NCI-H345 treated with DMSO at 0.1 percent for 48 hours (cell line): ENCODE measurements around the gene CACNG3.

ENCODE experiments used
- DNase-seq: peaks from one replicate; lab custom pipeline; 2025; ENCODE audit not compliant: unreplicated experiment; lab: John Stamatoyannopoulos, UW

CACNG3 gene

GRCh38 chr16:24382762-24383407 lies 126.8 kb downstream of the CACNG3 start:
- DNase-seq: no peak

GRCh38 chr16:24394341-24394740 lies 138.2 kb downstream of the CACNG3 start:
- no peak for DNase-seq

GRCh38 chr16:24396350-24397271 lies 140.5 kb downstream of the CACNG3 start:
- no peak for DNase-seq

GRCh38 chr16:24409045-24409444 lies 152.9 kb downstream of the CACNG3 start:
- DNase-seq: no peak
